ENCODE data around the gene SLC25A39.

- TF ChIP-seq CTCF (conservative IDR thresholded peaks at IDR 0.05) (no peak), EZH2 (IDR thresholded peaks at IDR 0.05; ENCODE audit: low read depth) (no peak)
Observed at GRCh38 chr17:44352828-44353671, 28.4 kb upstream of the SLC25A39 start.

All from PC-9 (cell line).